SH-SY5Y (cell line): ENCODE data around the gene ATP13A4.

ENCODE experiments used
- GATA2 ChIP-seq: IDR thresholded peaks from 2 replicates; pipeline ENCODE4 v1.6.1; 2011; ENCODE audit warnings: mild to moderate bottlenecking, low read depth, low read length
- GATA3 ChIP-seq: IDR thresholded peaks from 2 replicates; pipeline ENCODE4 v1.6.1; 2011; ENCODE audit warnings: low read depth, mild to moderate bottlenecking, low read length, moderate library complexity

Gene ATP13A4

DNA sequence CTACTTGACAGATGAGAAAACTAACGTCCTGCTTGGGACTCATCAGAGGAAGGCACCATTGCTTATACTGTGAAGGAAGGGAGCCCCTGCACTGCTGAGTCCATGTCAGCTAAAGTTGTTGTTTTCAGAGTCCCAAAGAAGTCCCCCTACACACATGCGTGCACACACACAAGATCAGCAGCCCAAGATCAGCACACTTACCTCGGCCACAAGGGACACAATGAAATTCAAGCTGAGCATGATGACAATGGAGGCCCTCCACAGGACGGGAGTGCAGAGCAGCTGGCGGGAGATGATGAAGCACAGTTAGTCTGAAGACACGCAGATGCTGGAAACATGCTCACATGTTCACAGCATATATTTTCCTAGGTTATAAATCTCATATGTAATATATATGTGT lies 147.6 kb downstream of the ATP13A4 start:
- TF ChIP-seq GATA2 (no peak), GATA3 (no peak)

- TF ChIP-seq GATA2 (no peak), GATA3 (no peak)
Observed at GRCh38 chr3:193403307-193403706, 151.4 kb downstream of the ATP13A4 start.

DNA sequence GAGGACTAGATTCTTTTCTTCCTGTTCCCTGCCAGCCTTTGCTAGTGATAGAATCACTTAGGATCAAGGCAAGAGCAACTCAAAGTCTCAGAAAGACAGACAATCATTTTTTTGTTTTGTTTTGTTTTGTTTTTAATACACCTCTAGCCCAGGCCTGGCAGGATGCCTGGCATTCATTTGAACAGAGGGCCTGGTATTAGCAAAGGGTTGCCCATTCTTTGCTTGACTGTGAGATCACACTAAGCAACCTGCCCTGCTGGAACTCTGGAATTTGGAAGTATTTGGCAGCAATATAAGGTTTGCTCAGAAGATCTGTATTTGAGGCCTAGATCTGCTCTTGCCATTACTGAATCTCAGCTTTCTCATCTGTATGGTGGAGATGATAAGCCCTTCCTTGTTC lies 154.4 kb downstream of the ATP13A4 start:
- TF ChIP-seq GATA3 (no peak), GATA2 (no peak)

DNA sequence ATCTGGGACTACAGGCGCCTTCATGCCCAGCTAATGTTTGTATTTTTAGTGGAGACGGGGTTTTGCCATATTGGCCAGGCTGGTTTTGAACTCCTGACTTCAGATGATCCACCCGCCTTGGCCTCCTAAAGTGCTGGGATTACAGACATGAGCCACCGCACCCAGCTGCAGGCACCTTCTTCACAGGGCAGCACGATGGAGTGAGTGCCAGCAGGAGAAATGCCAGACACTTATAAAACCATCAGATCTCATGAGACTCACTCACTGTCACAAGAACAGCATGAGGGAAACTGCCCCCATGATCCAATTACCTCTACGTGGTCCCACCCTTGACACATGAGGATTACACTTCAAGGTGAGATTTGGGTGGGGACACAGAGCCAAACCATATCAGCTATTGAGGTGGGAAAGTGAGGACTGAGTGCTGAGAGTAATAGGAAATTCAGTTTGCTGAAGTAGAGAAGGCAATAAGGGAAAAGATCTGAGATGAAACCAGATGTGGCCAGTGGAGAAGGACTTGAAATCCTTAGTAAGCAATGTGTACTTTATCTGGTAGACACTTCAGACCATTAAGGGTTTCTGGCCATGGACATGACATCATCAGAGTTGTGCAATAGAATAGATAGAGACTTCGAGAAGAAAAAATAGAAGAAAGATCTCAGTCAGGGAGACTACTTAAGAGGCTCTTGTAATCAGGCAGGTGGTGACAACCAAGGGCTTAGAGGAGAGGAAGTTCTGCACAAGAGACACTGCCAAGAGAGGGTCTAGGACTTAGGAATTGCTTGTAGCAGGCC lies 158.0 kb downstream of the ATP13A4 start:
- no peak for TF ChIP-seq GATA3
- no peak for TF ChIP-seq GATA2

GRCh38 chr3:193391902-193392301 lies 162.8 kb downstream of the ATP13A4 start:
- no peak for TF ChIP-seq GATA2
- no peak for TF ChIP-seq GATA3

DNA sequence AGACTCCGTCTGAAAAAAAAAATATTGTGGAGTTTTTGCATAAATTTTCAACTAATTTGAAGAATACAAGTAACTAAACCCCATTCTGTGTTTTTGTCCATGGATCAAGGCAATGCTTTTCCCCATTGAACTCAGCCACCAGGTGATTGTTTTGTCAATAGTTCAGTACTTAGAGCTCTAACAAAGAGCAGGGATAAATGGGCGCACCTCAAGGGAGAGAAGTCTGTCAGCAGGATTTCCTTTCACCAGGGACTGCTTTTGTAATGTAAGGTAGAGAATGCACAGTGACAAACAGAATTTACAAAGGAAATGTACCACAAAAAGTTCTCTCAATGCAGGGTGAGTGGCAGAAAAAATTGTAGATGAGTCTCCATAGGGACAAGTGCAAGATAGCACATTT lies 165.4 kb downstream of the ATP13A4 start:
- no peak for TF ChIP-seq GATA3
- no peak for TF ChIP-seq GATA2

GRCh38 chr3:193388361-193388760 lies 166.3 kb downstream of the ATP13A4 start:
- no peak for TF ChIP-seq GATA3
- TF ChIP-seq GATA2 = no peak

- TF ChIP-seq GATA2 = no peak
- no peak for TF ChIP-seq GATA3
Observed at GRCh38 chr3:193387596-193387995, 167.1 kb downstream of the ATP13A4 start.

DNA sequence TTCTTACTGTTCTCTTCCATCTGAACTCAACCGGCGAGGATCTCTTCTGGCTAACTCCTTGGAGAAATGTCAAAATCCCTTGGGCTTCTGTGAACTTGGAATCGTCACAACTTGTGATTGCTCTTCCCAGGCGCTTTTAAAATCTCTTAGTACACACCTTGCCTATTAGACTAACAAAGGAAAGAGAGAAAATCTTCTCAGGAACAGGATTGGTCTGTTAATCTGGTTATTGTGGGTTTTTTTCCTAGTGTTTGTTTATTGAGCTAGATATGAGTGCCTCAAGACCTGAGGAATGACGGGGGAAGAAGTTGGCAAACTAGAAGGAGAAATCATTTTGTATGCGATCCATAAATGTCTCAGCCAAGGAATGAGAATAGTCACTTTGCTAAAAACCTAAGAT lies 176.0 kb downstream of the ATP13A4 start, which contains the start of gene ATP13A5:
TSS of gene ATP13A5 (minus strand) at position 48 of the 400 bp plus-strand sequence. CDS start at position 20, 28 bp downstream.
- TF ChIP-seq GATA3 = no peak
- TF ChIP-seq GATA2 = no peak

GRCh38 chr3:193377591-193377990 lies 177.1 kb downstream of the ATP13A4 start:
- no peak for TF ChIP-seq GATA2
- no peak for TF ChIP-seq GATA3

DNA sequence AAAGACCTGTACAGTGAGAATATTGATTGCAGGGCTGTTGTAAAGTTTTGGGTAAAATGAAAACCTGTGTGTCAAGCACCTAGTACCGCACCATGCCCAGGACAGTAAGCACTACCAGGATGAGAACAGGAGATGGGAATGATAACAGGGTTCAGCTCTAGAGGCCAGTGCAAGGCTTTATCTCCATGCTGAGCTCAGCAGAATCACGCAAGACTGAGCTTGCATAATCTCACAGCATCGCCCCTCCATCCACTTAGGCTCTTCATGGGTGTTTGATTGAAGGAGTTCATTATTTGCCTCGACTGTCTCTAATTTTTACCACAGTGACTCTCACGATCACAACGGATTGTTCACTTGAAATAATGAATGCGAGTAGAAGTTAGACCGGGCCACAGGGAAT lies 179.1 kb downstream of the ATP13A4 start:
- TF ChIP-seq GATA2 (no peak), GATA3 (no peak)

GRCh38 chr3:193372783-193373182 lies 181.9 kb downstream of the ATP13A4 start:
- TF ChIP-seq GATA2 (no peak), GATA3 (no peak)

- TF ChIP-seq GATA2 (no peak), GATA3 (no peak)
Observed at GRCh38 chr3:193367868-193368267, 186.8 kb downstream of the ATP13A4 start.

DNA sequence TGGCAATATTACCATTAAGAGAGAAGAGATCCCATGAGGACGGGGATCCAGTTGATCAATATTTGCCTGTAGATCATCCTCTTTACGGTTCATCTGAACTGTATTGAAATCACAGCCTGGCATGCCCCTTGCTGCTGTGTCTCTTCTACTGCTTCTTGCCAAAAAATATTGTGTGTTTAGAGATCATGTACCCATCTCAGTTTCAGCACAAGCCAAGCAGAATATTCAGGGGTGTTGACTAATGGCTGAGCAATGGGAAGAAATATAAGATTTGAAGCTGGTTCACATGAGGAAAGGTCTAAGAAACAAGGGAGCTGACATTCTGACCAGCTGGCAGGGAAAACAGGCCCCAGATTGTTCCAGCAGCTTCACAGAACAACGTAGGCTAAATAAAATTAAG lies 197.4 kb downstream of the ATP13A4 start:
- TF ChIP-seq GATA3 = no peak
- no peak for TF ChIP-seq GATA2

DNA sequence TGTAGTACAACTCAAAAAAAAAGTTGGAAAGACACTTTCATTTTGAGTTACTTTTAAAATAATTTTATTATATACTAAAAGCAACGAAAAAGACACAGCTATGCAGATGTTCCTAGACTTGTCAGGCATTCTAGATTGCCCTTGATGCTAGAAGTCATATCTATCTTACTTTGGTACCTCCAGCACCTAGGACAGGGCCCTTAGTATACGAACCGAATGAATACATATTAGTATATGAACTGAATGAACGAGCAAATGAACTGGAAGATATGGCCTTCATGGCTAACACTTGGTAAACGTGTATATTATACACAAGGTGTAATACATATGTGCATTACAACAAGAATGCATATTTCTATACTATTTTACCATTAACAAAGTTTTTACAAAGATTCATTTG lies 200.3 kb downstream of the ATP13A4 start:
- TF ChIP-seq GATA3 (no peak), GATA2 (no peak)
